HG03565 (cell line): ENCODE measurements around the gene MACROD1.

Experiments
- ATAC-seq: cut with Tn5 transposase; IDR thresholded peaks from one replicate; pipeline ENCODE4 v1.9.1; 2021; ENCODE audit warnings: mild to moderate bottlenecking, moderate library complexity; ENCODE audit not compliant: unreplicated experiment

Gene MACROD1

DNA sequence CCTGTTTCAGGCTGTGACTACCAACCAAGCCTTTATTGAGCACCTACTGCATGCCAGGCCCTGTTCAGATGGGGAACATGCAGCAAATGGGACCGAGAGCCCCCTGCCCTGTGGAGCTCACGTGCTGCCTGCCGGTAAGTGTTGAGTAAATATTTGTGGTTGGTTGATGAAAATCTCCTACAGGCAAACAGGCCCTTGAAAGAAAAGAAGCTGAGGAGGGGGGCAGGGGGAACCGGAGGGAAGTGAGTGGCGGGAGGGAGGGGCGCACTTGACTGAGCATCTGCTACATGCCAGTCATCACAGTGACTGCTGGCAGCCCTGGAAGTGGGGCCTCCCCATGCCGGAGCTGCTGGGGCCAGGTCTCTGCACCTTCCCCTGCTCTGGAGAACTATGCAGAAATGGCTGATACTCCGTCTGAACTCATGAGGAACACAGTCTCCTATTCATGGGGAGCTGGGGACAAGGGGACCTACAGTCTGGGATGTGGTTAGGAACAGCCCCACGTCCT is 34.2 kb downstream of the MACROD1 start:
- ATAC-seq, result no peak

DNA sequence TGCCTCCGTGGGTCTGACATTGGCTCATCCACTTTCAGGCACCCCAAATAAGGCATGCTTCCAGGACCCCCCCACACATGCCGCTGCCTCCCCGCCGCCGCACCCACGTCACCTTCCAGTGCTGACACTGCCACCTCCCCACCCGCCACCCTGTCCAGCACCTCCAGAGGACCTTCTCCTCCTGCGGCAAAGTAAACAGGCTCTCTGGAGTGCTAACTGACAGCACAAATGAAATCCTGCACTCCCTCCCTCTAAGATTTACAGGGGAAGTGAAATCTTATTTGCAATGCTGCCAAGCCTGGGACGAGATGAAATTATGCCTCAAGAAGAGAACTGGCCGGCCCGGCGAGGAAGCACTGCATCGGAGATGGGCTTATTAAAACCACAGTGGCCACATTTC is 35.3 kb downstream of the MACROD1 start:
- ATAC-seq, result no peak

DNA sequence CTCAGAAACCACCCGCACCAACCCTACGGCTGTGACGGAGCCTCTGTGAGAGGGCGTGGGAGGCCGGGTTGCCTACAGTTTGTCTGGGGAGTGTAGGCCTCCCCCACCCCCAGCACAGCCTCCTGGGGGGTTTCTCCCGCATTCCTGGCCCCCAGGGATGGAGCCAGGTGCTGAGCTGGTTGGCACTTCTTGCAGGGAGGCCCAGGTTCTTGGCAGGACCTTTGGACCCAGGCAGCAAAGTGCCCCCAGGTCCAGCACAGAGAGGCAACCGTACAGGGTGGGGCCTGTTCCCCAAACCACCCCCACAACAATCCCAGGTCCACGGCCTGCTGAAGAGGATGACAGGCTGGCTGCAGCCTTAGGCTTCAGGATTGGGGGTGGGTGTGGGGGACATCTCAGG is 36.5 kb downstream of the MACROD1 start:
- ATAC-seq, result no peak

DNA sequence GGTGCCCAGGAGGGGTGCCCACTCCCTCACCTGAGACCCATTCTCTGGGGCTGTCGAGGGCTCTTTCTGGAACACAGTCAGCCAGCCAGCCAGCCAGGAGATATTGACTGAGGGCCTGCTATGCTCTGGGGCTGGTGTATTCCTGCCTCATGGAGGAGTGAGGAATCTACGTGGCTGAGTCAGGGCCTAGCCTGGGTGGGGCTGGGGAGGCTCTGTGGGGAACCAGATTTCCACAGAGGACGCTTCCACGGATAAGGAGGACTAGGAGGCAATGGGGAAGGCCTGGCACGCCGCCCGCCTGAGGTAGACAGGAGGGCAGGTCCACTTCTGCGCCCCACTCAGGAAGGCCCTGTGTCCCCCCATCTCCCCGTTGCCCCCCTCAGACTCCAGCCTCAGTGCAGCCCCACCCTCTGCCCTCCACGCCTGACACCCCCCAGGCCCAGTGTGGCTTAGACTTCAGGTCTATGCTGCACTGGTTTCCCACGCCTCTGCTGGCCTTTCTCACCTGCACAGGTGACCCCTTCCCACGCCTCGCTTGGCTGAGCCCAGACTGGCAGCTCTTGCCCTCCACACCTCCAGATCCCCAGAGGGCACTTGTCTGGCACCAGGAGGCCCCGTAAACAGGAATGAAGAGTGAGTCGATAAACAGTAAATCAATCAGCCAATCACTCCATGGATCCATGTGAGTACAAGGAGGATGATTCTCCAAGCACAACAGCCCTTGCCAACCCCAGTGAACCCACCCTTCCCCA is 37.5 kb downstream of the MACROD1 start:
- no peak for ATAC-seq

DNA sequence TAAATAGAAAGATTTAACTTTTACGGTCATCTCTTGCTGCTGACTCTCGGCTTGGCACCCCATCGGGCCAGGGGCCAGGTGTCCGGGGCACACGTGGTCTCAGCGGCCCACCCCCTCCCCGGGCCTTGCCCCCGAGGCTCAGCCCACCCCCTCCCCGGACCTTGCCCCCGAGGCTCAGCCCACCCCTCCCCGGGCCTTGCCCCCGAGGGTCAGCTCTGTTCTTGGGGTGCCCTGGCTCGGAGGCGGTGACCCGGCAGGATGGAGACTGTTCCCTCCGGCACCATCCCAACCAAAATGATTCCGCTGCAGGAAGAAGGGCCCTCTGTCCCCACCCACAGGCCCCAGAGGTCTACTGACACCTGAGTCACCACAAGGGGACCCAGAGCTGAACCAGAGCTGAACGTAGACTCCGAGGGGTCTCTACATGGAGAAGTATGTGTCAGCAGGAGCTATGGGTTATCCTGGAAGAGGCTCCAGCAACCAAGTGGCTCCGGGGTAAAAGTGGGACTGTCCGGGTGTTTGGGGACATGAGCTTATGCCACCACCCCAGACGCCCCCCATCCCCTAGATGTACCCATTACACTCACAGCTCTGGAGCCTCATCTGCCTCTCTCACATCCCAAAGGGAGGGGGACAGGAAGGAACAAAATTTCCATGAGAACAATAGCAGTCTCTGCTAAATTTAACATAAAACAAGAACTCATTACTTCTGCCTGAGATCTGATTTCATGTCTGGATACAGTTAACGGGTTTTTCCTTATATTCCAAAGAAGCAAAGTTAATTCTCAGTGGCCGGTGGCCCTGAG is 38.4 kb downstream of the MACROD1 start:
- no peak for ATAC-seq

DNA sequence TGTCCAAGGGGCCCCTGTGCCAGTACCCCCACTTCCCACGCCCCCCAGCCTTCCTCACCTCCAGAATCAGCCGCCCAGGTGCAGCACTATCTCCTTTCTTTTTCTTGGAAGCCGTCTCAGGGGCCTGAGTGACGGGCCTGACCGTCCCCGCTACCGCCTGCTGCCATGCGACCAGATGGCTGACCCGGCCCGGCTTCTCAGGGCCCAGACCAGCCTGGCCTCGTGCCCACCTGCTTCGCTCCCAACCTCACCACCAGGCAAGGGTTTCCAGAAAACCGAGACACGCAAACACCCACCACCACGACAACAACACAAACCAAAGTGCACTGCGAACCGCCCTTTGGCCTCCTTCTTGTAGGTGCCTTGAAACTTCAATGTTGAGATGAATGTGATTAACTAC is 39.1 kb downstream of the MACROD1 start:
- no peak for ATAC-seq

DNA sequence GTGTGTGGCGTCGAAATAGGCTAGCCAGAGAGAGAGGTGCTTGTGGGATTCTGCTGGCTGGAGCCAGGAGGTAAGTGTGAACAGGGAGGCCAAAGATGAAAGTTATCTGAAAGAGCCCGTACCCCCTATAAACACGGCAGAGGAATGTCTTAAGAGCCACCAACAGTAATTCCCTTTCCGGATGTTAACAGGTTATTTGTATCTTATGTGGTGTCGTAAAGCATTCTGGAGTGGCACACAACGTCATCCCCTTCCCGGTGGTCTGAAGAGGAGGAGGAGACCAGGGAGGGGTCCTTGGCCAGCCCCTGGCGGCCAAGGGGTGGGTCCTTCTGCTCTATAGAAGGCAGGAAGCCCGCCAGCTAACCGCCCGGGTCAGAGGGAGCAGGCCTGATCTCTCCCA is 39.5 kb downstream of the MACROD1 start:
- ATAC-seq, result no peak

DNA sequence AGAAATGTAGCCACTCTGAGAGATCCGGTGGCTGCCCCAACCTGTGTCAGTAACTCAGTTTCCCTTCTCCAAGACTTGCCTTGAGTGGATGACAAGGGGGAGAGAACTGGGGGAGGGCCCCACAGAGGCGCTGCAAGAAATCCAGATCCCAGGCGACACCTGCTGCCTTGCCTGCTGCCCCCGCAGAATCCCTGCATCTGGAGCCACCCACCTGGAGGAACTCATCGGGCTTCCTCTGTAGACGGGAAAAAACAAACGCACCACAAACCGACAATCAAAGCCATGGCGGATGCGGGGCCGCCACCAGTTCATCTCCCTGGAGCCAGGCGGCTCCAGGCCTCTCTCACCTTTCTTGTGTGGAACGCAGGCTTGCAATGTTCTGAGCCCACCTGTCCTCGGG is 40.2 kb downstream of the MACROD1 start:
- ATAC-seq, result no peak

DNA sequence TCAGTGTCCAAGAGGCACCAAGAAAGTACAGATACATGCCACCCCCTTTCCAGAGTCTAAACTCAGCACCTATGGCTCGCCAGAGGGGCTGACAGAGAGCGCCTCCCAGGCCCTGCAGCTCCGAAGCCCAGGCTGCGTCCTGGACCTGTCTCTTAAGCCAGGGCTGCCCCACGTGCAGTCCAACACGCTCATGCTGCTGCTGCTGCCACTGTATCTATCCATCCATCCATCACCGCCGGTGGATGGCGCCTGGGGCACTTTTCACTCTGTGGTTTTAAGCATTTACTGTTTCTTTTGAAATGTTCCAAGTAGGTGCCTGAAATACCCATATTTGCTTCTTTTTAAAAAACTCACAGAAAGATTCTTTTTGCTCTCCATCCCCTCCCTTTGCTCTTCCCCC is 41.8 kb downstream of the MACROD1 start:
- no peak for ATAC-seq

DNA sequence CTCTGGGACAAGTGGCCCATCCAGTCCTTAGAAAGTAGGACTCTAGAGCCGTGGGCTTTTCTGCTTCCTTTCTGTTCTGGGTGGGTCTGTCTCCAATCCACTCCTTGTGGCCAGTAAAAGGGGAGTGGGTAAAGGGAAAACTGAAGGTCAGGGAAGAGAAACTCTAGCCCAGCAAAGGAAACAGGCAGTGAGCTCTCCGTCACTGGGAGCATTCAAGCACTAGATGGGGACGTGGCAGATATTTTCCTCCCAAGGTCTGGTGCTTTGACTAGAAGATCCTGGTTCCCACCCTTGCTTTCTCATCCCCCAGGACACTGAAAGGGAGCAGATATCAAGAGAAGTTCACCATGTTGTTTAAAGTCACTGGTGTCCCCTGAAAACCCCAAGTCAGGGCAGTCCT is 42.2 kb downstream of the MACROD1 start:
- no peak for ATAC-seq

DNA sequence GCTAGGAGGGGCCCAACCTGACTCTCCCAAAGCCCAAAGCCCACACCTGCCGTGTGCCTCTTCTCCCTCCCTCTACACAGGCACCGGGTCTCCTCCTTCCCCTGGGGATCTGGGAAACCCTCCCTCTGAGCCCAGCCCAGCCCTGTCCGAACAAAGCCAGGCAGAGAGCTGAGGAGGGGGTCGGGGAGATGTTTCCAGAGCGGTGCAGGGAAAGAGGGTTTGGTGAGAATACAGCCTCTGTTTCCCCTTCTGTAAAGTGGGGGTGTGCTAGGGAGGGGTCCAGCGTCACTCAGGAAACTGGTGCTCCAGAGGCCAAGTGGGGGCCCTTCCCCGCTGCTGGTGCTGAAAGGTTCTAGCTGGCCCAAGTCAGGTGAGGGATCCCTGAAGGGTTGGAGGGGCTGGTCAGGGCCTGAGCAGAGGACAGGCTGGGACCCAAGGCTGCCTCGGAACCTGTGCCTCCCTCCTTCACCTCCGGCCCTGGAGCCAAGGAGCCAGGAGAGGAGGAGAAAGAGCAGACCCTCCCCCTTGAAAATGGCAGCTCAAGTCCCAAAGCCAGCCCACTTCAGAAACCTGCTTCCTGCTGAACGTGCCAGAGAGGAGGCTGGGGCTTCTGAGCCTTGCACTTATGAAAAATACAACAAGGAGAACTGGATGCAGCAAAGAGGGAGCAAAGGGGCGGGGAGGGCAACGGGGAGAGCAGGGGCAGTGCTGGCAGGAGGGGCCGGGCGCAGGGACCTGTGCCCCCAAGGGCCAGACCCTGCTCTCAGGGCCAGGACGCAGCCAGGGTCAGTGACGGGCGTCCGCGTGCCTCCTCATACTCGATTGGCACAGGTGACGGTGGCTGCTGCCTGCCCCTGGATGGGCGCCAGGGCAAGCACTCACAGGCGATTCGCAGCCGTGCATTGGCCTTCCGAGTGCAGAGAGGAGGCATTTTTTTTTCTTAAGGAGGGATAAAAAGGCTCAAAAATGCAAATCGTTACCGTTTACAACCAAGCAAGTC is 43.2 kb downstream of the MACROD1 start:
- no peak for ATAC-seq

DNA sequence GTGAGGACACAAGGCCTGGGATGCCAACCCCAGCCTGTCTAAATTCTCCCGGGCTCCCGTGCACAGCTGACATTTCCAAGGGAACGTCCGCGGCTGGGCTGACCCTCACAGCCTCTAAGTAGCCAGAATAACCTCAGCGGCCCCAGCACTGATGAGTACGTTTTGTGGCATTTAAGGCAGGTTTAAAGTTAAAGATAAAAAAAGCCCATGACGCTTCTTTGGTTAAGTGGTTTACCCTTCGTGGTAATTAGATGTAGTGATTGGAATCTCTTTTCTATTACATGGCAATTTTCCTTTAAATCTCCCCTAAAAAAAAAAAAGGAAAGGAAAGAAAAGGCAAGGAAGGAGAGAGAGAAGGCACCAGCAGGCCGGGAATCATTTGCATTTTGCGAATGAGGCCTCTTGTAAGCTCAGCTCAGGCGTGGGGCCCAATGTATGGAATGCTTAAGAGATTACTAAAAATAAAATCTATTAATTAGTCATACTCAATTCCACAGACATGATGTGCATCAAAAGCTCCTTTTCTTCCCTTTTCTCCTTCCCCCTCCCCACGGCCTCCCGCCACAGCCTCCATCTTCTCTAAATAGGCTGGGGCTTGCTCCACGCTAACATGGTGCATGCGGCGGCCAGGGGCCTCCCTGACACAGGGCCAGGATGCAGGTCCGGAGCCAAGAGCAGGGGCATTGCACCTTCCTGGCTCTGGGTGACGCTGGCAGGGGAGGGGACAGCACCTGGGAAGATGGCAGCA is 44.1 kb downstream of the MACROD1 start:
- ATAC-seq, result no peak

DNA sequence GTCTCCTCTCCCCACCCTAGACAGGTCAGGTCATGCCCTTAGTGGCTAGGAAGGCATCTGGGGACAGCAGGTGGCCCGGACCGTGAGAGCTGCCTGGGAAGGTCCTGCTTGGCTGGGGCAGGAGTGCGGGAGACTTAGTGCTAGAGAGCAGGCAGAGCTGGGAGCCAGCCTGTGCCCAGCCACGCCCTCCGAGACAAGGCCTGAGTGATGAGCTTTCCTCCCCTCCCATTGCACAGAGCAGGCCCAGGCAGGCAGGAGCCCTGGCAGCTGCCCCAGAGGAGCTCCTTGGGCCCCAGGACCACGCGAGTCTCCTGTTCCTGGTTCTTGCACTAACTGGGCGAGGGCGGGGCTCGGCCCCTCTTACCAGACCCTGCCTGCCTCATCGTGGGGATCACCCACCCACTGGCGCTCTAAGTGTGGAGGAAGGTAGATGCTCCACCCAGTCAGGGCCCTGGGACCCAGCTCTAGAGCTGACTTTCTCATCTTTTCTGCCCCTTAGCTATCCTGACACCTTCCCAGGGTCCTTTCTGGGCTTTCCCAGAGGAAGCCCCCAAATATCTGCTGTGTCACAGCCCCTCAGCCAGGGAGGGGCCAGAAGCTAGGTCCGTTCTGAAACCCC is 44.9 kb downstream of the MACROD1 start:
- ATAC-seq, result no peak

DNA sequence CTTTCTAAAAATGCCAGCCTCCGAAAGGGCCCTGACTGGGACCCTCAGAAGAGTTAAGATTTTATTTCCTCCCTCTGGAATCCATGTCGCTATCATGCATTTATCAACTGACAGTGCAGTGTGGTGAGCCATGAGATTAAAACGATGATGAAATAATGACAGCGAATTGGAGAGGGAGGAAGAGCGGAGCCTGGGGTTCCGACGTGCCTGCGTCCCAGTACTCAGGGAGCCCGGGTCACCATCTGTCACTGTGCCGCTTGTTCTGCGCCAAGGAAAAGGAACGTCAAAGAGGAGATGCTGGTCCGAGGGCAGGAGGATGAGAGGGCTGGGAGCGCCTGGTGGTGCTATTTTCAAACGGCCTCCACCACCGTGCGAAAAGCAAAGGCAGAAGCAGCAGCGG is 46.2 kb downstream of the MACROD1 start:
- ATAC-seq, result no peak

DNA sequence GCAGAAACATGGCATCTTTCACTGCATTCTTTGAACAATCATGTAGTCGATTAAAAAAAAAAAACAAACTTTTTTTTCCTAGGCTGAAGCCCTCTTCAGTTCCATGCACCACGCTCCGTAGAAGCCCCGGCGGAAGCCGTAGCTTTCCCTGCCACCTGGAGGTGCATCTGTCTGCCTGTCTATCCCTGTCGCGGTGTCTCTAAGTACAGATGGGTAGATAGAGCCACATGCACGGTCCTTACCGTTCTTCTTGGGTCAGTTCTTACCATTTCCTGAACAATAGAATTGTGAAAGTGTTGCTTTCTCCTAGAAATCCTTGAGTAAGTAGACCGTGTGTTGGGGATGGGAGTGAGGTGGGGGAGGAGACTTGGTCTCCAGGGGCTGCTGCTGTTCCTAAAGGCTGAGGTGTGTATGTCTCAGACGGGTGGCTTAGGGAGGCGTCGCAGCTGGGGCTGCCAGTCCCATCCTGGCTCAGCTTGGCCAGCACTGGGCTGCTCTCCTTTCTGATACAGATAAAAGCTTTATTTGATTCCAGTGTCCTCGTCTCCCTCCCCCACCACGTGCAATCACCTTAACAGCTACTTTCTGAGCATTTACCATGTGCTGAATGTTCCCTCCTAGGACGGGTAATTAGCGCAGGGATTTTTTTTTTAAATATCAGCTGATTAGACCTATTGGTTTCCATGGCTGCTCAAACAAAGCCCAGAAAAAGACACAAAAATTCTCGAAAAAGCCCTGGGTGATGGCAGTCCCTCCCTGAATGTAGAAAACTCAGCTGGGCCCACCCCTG is 46.8 kb downstream of the MACROD1 start:
- ATAC-seq, result no peak

DNA sequence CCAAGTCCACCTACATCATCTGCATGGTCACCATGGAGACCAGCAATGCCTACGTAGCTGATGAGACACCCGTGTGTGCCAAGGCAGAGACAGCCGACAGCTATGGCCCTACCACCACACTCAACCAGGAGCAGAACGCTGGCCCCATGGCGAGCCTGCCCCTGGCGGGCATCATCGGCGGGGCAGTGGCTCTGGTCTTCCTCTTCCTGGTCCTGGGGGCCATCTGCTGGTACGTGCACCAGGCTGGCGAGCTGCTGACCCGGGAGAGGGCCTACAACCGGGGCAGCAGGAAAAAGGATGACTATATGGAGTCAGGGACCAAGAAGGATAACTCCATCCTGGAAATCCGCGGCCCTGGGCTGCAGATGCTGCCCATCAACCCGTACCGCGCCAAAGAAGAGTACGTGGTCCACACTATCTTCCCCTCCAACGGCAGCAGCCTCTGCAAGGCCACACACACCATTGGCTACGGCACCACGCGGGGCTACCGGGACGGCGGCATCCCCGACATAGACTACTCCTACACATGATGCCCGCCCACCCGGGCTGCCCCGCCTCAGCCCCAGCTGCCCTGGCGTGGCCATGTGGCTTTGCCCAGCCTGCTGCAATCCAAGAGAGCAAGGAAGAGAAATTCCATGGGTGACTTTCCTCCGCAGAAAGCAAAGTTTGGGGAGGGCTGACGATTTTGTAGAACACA is 48.0 kb downstream of the MACROD1 start:
- ATAC-seq, result no peak

DNA sequence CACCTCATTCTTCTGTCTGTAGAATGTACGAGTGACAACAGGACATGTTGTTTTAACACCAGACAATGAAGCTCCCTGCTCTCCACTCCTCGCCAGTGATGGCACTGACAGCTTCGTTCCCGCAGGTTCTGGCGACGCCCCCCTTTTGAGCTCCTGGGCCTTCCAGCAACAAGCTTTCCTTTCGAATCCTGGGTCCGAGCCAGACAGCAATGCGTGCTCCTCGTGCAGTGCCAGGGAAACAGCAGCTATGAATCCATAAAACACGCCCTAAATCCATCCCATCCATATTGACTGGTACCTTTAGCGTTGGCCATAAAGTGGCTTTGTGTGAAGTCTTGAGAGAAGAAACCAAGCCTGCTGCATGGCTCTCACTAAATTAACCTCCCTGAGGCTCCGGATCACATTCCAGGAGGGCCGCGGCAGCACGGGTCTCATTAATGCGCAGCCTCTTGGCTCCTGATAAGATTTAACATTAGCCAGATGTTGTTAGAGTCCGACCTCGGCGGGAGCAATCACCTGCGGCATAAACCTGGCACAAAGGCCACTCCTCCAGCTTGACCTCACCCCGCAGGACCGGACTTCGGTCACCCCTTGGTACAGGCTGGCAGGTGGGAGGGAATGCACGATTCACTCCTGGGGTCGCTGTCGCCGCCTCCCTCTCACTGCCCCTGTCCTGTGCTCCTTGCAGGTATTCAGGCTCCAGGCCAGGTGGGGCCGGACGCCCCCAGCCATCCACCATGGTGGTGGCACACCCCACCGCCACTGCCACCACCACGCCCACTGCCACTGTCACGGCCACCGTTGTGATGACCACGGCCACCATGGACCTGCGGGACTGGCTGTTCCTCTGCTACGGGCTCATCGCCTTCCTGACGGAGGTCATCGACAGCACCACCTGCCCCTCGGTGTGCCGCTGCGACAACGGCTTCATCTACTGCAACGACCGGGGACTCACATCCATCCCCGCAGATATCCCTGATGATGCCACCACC is 50.1 kb downstream of the MACROD1 start:
- no peak for ATAC-seq
